DND-41 (cell line): Measurements from ENCODE around the gene MINDY4B.

Source experiments
- ATAC-seq: fragments of 200-7000 bp; cut with Tn5 transposase; 3 replicates; pipeline ENCODE4 v1.9.1; 2021; ENCODE audit warnings: low read depth; ENCODE audit not compliant: insufficient read depth
- DNase-seq: peaks from one replicate; pipeline ENCODE4 v3.0.0-alpha.2; 2020
- H2AFZ ChIP-seq: 2 replicates; pipeline ENCODE4 v1.6.0; 2012; ENCODE audit warnings: low read depth, low read length
- H3K27ac ChIP-seq: 2 replicates; pipeline ENCODE4 v1.5.1; 2012; ENCODE audit warnings: low read length, inconsistent platforms
- H3K27me3 ChIP-seq: fragments of 200-600 bp; sonication (generic); 2 replicates; pipeline ENCODE4 v1.6.0; 2012; ENCODE audit warnings: low read length, mild to moderate bottlenecking, inconsistent platforms; ENCODE audit not compliant: insufficient read depth, poor library complexity
- H3K36me3 ChIP-seq: 2 replicates; pipeline ENCODE4 v1.5.1; 2012; ENCODE audit warnings: low read length, inconsistent platforms; ENCODE audit not compliant: insufficient read depth
- H3K4me1 ChIP-seq: 2 replicates; pipeline ENCODE4 v1.5.1; 2012; ENCODE audit warnings: mild to moderate bottlenecking, low read length; ENCODE audit not compliant: insufficient read depth
- H3K4me2 ChIP-seq: 2 replicates; pipeline ENCODE4 v1.6.0; 2012; ENCODE audit warnings: mild to moderate bottlenecking, moderate library complexity, low read length, inconsistent platforms; ENCODE audit not compliant: insufficient read depth
- H3K4me3 ChIP-seq, 2 experiments: fragments of 200-600 bp in 1 of 2; shearing (Covaris generic) in 1 of 2; 2 replicates each; pipeline ENCODE4 v1.5.1; 2012 to 2016; ENCODE audit warnings: inconsistent platforms in 2 of 2, low read length in 2 of 2, mild to moderate bottlenecking in 2 of 2, low read depth in 1 of 2, moderate library complexity in 1 of 2
- H3K79me2 ChIP-seq: 2 replicates; pipeline ENCODE4 v1.6.0; 2012; ENCODE audit warnings: low read length, inconsistent platforms; ENCODE audit not compliant: insufficient read depth
- H3K9ac ChIP-seq: 2 replicates; pipeline ENCODE4 v1.6.0; 2012; ENCODE audit warnings: low read depth, mild to moderate bottlenecking, inconsistent platforms, low read length, moderate library complexity
- H3K9me3 ChIP-seq: 2 replicates; pipeline ENCODE4 v1.5.1; 2012; ENCODE audit warnings: low read length, moderate library complexity, mild to moderate bottlenecking, inconsistent platforms; ENCODE audit not compliant: insufficient read depth, severe bottlenecking
- H4K20me1 ChIP-seq: 2 replicates; pipeline ENCODE4 v1.6.0; 2012; ENCODE audit warnings: low read length; ENCODE audit not compliant: insufficient read depth
- EZH2 ChIP-seq: IDR thresholded peaks from 3 replicates; pipeline ENCODE4 v1.6.1; 2012; ENCODE audit warnings: borderline replicate concordance, low read depth, mild to moderate bottlenecking, moderate library complexity, low read length, inconsistent platforms; ENCODE audit not compliant: severe bottlenecking
- TF ChIP-seq, protein P1 (sequence below): IDR thresholded peaks from 2 replicates; pipeline ENCODE4 v1.5.1; 2012; ENCODE audit warnings: borderline replicate concordance, low read length, moderate library complexity, mild to moderate bottlenecking; ENCODE audit not compliant: poor library complexity, severe bottlenecking; ENCODE audit errors: extremely low read depth

Gene MINDY4B

DNA sequence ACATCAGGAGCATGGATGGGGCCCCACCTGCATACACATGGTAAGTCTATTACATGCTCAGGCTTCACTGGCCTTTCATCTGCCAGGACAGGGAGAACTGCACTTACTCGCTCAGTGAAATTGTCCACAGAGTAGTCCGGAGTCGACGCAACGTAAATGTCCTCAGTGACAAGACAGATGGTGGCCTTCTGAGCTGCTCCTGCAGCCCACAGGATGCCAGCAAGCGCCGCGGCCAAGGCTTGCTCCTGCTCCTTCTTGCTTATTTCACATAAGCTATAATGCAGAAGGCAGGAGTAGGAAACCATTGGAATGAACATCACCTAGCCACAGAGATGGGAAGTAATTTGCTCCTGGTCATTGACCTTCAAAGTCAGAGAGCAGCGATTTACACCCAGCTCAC lies 14.4 kb downstream of the MINDY4B start:
- no peaks in the 10 kb centered on the region for H3K9me3 ChIP-seq
- H4K20me1 ChIP-seq, result no peaks in the 10 kb centered on the region
- H3K4me1 ChIP-seq, result no peaks in the 10 kb centered on the region
- no peak for DNase-seq
- H3K79me2 ChIP-seq, result no peaks in the 10 kb centered on the region
- H3K27ac ChIP-seq, result no peak overlapping the region
- H3K4me2 ChIP-seq, result no peak overlapping the region
- no peak for TF ChIP-seq EZH2
- TF ChIP-seq, protein P1, sequence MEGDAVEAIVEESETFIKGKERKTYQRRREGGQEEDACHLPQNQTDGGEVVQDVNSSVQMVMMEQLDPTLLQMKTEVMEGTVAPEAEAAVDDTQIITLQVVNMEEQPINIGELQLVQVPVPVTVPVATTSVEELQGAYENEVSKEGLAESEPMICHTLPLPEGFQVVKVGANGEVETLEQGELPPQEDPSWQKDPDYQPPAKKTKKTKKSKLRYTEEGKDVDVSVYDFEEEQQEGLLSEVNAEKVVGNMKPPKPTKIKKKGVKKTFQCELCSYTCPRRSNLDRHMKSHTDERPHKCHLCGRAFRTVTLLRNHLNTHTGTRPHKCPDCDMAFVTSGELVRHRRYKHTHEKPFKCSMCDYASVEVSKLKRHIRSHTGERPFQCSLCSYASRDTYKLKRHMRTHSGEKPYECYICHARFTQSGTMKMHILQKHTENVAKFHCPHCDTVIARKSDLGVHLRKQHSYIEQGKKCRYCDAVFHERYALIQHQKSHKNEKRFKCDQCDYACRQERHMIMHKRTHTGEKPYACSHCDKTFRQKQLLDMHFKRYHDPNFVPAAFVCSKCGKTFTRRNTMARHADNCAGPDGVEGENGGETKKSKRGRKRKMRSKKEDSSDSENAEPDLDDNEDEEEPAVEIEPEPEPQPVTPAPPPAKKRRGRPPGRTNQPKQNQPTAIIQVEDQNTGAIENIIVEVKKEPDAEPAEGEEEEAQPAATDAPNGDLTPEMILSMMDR, result no peak
- no peak overlapping the region for H2AFZ ChIP-seq
- H3K27me3 ChIP-seq, result peaks cover 6% of the 10 kb centered on the region
- H3K4me3 ChIP-seq, result no peak overlapping the region
- no peak for ATAC-seq
- H3K9ac ChIP-seq, result no peak overlapping the region
- no peaks in the 10 kb centered on the region for H3K36me3 ChIP-seq

DNA sequence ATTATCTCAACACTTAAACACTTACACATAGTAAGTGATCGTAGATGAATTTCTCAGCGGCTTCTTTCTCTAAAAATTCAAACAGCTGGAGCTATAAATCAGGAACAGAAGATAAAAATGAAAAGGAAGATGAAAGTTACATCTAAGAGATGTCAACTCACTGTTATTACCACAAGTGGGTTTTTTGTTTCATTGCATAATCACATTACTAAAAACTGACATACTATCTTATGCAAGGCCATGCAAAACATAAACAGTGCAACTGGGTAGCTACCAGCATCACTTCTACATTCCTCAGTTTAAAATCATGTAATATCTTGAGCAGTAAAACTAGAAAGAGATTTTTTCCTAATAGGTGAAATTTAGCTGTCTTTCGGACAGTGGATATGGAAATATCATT lies 14.9 kb downstream of the MINDY4B start:
- Histone ChIP-seq H3K36me3 (no peaks in the 10 kb centered on the region), H3K4me1 (no peaks in the 10 kb centered on the region), H3K4me3 (no peak overlapping the region), H3K27me3 (peaks cover 10% of the 10 kb centered on the region), H3K4me2 (no peak overlapping the region), H4K20me1 (no peaks in the 10 kb centered on the region), H2AFZ (no peak overlapping the region), H3K9me3 (no peaks in the 10 kb centered on the region), H3K9ac (no peak overlapping the region), H3K79me2 (no peaks in the 10 kb centered on the region), H3K27ac (no peak overlapping the region)
- no peak for ATAC-seq
- no peak for DNase-seq
- TF ChIP-seq, protein P1, result no peak
- no peak for TF ChIP-seq EZH2

DNA sequence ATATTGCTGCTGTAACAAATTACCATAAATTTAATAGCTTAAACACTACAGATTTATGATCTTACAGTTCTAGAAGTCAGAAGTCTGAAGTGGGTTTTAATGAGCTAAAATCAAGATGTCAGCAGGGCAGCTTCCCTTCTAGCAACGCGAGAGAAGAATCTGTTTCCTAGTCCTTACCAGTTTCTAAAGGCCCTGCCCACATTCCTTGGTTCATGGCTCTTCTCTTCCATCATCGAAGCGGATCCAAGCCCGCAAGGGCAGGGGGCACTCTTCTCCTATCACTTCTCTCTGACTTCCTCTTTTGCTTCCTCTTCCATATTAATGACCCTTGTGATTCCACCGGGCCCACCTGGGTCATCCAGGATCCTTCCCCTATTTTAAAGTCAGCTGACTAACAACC lies 16.1 kb downstream of the MINDY4B start:
- no peak for DNase-seq
- H3K4me1 ChIP-seq, result no peaks in the 10 kb centered on the region
- H3K9me3 ChIP-seq, result no peaks in the 10 kb centered on the region
- no peak overlapping the region for H3K27ac ChIP-seq
- ATAC-seq, result no peak
- H2AFZ ChIP-seq, result no peak overlapping the region
- TF ChIP-seq, protein P1, result no peak
- TF ChIP-seq EZH2, result no peak
- H3K36me3 ChIP-seq, result no peaks in the 10 kb centered on the region
- H3K79me2 ChIP-seq, result no peaks in the 10 kb centered on the region
- H3K4me2 ChIP-seq, result no peak overlapping the region
- no peak overlapping the region for H3K4me3 ChIP-seq
- no peaks in the 10 kb centered on the region for H4K20me1 ChIP-seq
- peaks cover 11% of the 10 kb centered on the region for H3K27me3 ChIP-seq
- no peak overlapping the region for H3K9ac ChIP-seq

DNA sequence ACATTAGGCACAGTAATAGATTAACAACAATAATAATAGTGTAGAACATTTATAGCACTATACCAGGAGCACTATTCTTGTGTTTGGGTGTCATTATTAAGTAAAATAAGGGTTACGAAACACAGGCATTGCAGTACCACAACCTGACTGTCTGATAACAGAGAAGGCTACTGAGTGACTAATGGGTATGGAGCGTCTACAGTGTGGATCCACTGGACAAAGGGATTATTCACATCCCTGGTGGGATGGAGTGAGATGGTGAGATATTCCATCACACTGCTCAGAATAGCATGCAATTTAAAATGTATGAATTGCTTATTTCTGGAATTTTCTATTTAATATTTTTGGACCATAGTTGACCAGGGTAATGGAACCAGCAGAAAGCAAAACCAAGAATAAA lies 18.2 kb downstream of the MINDY4B start:
- H3K4me2 ChIP-seq, result no peak overlapping the region
- no peak for ATAC-seq
- H4K20me1 ChIP-seq, result no peaks in the 10 kb centered on the region
- TF ChIP-seq, protein P1, result no peak
- no peak for TF ChIP-seq EZH2
- H3K36me3 ChIP-seq, result no peaks in the 10 kb centered on the region
- H3K9me3 ChIP-seq, result no peaks in the 10 kb centered on the region
- H3K4me1 ChIP-seq, result no peaks in the 10 kb centered on the region
- no peak overlapping the region for H3K9ac ChIP-seq
- H3K27ac ChIP-seq, result no peak overlapping the region
- H3K4me3 ChIP-seq, result no peak overlapping the region
- DNase-seq, result no peak
- H2AFZ ChIP-seq, result no peak overlapping the region
- no peaks in the 10 kb centered on the region for H3K79me2 ChIP-seq
- peaks cover 18% of the 10 kb centered on the region for H3K27me3 ChIP-seq
